ENCODE results near the gene RSL1D1. TPM values are rescaled to one million over a fixed set of nuclear protein-coding genes. Genes with fewer than 3 reads are reported as not detected.

The RSL1D1 gene
- total RNA-seq, 3 donors from 2014 or later, result 81.9 to 116 (median 82.0) TPM

GRCh38 chr16:11797957-11798299, 53.4 kb downstream of the RSL1D1 start:
- Histone ChIP-seq H3K9me3 (no peaks in the 10 kb centered on the region), H3K36me3 (ENCODE audit: low read depth) (no peaks in the 10 kb centered on the region), H3K4me3 (peak overlapping the region; percentile 80), H3K4me1 (ENCODE audit: low read depth) (peaks cover 31% of the 10 kb centered on the region)
- no peak for TF ChIP-seq CTCF (IDR thresholded peaks at IDR 0.05)
- no peak for DNase-seq
- ATAC-seq, result peak; percentile 17
- intact Hi-C loops (cut with DNase I, micrococcal nuclease), result loop anchor here in 1 of 2 donors (5.0 kb wide), 1 partner anchor 56 kb away; the partner anchor contains the start of gene TXNDC11

DNA sequence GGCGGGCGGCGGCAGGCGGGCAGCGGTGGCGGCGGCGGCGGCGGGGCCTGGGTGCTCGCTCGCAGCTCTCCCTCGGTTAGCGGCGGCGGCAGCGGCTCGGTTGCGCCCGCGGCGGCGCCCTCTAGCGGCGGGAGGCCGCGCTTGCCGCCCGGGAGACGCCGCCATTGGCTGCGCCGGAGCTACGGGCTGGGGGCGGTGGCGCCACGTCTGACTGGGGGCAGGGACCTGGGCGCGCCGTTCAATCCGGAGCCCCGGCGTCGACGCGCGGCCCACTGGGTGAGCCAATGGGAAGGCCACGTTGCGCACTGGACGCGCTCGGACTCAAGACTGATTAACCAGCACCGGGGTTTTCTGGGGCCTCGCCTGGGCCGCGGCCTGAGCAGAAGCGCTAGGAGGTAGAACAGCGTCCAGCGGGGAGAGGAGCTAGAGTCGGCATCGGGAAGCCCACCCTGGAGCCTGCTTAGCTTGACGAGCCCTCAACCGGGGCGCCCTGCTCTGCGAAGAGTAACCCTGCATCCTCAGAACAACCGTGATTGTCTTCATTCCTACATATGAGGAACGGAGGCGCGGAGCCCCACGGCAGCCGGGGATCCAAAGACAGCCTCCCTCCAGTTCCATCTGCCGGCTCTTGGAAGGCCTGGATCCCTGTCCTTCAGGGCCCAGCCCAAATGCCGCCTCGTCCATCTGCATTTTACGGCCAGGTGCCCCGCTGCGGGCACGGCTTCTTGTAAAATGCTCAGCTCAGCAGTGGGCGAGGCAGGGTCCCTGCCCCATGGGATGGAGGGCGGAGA, 54.0 kb downstream of the RSL1D1 start, which contains the start of gene ZC3H7A:
Gene ZC3H7A (minus strand): TSS at position 93 of the 791 bp plus-strand sequence. CDS start 14,904 bp downstream, outside the sequence.
- DNase-seq (peak; percentile 96 to 99 (median 97)), ATAC-seq (peak; percentile 96)
- Histone ChIP-seq H3K9me3 (no peaks in the 10 kb centered on the region), H3K4me1 (ENCODE audit: low read depth) (peaks cover 37% of the 10 kb centered on the region), H3K4me3 (peak within 1 kb of the TSS; percentile 80), H3K36me3 (ENCODE audit: low read depth) (no peaks in the 10 kb centered on the region)
- intact Hi-C loops (cut with DNase I, micrococcal nuclease), result loop anchor here in 1 of 2 donors (5.0 kb wide), 1 partner anchor 55 kb away; the partner anchor contains the start of gene TXNDC11
- TF ChIP-seq CTCF (IDR thresholded peaks at IDR 0.05), result peak; percentile 98

DNA sequence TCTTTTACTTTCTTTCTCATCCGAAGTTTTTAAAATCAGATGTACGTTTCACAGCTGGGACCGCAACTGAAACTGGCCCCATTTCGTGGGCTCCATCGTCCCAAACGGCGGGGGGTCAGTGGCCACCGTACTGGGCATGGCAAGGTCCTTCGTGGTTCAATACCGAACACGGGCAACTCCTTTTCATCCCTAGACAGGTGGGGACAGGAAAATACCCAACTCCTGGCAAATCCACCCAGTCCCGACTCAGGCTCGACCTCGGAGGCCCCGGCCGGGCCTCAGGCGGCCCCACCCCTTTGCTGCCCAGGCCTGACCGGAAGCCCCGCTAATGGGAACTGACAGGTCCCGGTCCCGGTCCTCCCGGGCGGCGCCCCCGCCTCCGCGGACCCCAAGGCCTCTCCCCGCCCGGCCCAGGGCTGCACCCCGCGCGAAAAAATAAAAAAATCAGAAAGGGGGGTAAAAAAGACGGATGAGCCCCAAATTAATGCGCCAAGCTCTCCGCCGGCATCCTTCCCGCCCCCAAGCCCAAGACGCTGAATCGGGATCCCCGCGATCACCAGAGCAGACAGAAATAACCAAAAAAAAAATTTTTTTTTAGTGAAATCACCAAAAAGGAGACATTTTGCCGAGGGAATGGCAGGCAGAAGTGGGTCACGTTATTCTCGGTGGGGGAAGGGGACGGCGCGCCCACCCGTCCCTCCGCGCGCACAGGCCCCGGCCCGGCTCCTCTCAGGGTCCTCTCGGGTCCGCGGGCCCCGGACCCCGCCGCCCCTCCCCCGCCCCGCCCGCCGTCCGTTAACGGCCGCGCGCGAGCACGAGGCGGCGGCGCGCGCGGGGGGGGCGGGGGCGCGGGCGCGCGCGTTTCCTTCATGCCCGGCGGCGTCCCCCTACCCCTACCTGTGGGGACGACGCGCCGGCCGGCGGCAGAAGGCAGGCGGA, 54.8 kb downstream of the RSL1D1 start:
- ATAC-seq (peak; percentile 14), DNase-seq (peak; percentile 68 to 83 (median 79))
- intact Hi-C loops (cut with DNase I, micrococcal nuclease), result loop anchor here in 1 of 2 donors (5.0 kb wide), 1 partner anchor 54 kb away; the partner anchor contains the start of gene TXNDC11
- Histone ChIP-seq H3K4me1 (ENCODE audit: low read depth) (peaks cover 44% of the 10 kb centered on the region), H3K36me3 (ENCODE audit: low read depth) (no peaks in the 10 kb centered on the region), H3K4me3 (peak overlapping the region; percentile 80), H3K9me3 (no peaks in the 10 kb centered on the region)
- no peak for TF ChIP-seq CTCF (IDR thresholded peaks at IDR 0.05)

GRCh38 chr16:11795887-11796226, 55.5 kb downstream of the RSL1D1 start:
- H3K4me3 ChIP-seq, result no peak overlapping the region
- no peak for TF ChIP-seq CTCF (IDR thresholded peaks at IDR 0.05)
- no peaks in the 10 kb centered on the region for H3K9me3 ChIP-seq
- no peaks in the 10 kb centered on the region for H3K36me3 ChIP-seq (ENCODE audit: low read depth)
- intact Hi-C loops (cut with DNase I, micrococcal nuclease), result loop anchor here in 1 of 2 donors (5.0 kb wide), 1 partner anchor 54 kb away; the partner anchor contains the start of gene TXNDC11
- no peak for ATAC-seq
- peak in 1 of 3 donors; percentile 32 for DNase-seq
- H3K4me1 ChIP-seq (ENCODE audit: low read depth), result peaks cover 47% of the 10 kb centered on the region

All from mucosa of descending colon (tissue), 3 donors.